IMR-90 (cell line): Measurements from ENCODE around the gene TRIM2. TPM values are rescaled to one million over a fixed set of nuclear protein-coding genes. Genes with fewer than 3 reads are reported as not detected.

Source experiments
- ATAC-seq: fragments of 200-7000 bp; cut with Tn5 transposase; 2 replicates; pipeline ENCODE4 v1.9.1; 2020; ENCODE audit warnings: low read depth, mild to moderate bottlenecking, moderate library complexity
- BruUV-seq: library from RNA; stranded (reverse); fragments of 400-500 nt; replicated peaks from 2 replicates; lab custom pipeline; 2021; lab: Mats Ljungman, UMichigan
- CTCF ChIA-PET: fragments of 300-600 bp; formaldehyde crosslinking; extraction: SDS; loops from one replicate; lab custom pipeline; 2021; ENCODE audit warnings: antibody characterized with exemption; lab: Yijun Ruan, JAX
- POLR2A ChIA-PET: fragments of 300-600 bp; sonication (Branson Sonifier 250); formaldehyde crosslinking; loops from one replicate; lab custom pipeline; 2022; ENCODE audit warnings: antibody characterized with exemption; ENCODE audit not compliant: unreplicated experiment; lab: Charles Lee
- DNase-seq: peaks from one replicate; pipeline ENCODE4 v3.0.0; 2013
- H2AFZ ChIP-seq: replicated peaks from 2 replicates; pipeline ENCODE3; 2013; ENCODE audit warnings: low read length, mild to moderate bottlenecking; ENCODE audit not compliant: poor library complexity
- H2AK5ac ChIP-seq: 2 replicates; pipeline ENCODE4 v1.6.1; 2013; ENCODE audit warnings: low read depth, low read length, inconsistent platforms
- H2AK9ac ChIP-seq: replicated peaks from 2 replicates; pipeline ENCODE3; 2013; ENCODE audit warnings: mild to moderate bottlenecking, low read depth, low read length, moderate library complexity; ENCODE audit not compliant: poor library complexity
- H2BK120ac ChIP-seq: 2 replicates; pipeline ENCODE4 v1.6.1; 2013; ENCODE audit warnings: low read depth, low read length, inconsistent platforms
- H2BK15ac ChIP-seq: 3 replicates; pipeline ENCODE4 v1.6.1; 2013; ENCODE audit warnings: low read depth, low read length, inconsistent platforms
- H2BK20ac ChIP-seq: 2 replicates; pipeline ENCODE4 v1.6.1; 2013; ENCODE audit warnings: low read depth, mild to moderate bottlenecking, inconsistent platforms, low read length, moderate library complexity
- H2BK5ac ChIP-seq: 2 replicates; pipeline ENCODE4 v1.6.1; 2013; ENCODE audit warnings: mild to moderate bottlenecking, low read depth, low read length, inconsistent platforms; ENCODE audit not compliant: poor library complexity, severe bottlenecking
- H3K14ac ChIP-seq: replicated peaks from 2 replicates; pipeline ENCODE4 v1.6.1; 2013; ENCODE audit warnings: low read depth, low read length, inconsistent platforms
- H3K18ac ChIP-seq: 2 replicates; pipeline ENCODE4 v1.6.1; 2013; ENCODE audit warnings: low read depth, low read length, control low read depth
- H3K23ac ChIP-seq: 2 replicates; pipeline ENCODE4 v1.6.1; 2013; ENCODE audit warnings: low read depth, low read length, inconsistent platforms
- H3K27ac ChIP-seq: 2 replicates; pipeline ENCODE4 v1.5.1; 2013; ENCODE audit warnings: mild to moderate bottlenecking, control low read depth, low read length; ENCODE audit not compliant: insufficient read depth
- H3K27me3 ChIP-seq: 2 replicates; pipeline ENCODE4 v1.6.1; 2013; ENCODE audit warnings: low read length; ENCODE audit not compliant: control insufficient read depth, insufficient read depth
- H3K36me3 ChIP-seq: 2 replicates; pipeline ENCODE4 v1.6.1; 2013; ENCODE audit warnings: low read length, mixed read lengths; ENCODE audit not compliant: control insufficient read depth, insufficient read depth
- H3K4ac ChIP-seq: 2 replicates; pipeline ENCODE4 v1.6.1; 2013; ENCODE audit warnings: low read depth, low read length, inconsistent platforms
- H3K4me1 ChIP-seq: 2 replicates; pipeline ENCODE4 v1.6.1; 2013; ENCODE audit warnings: low read length, mixed read lengths; ENCODE audit not compliant: control insufficient read depth, insufficient read depth
- H3K4me2 ChIP-seq: 2 replicates; pipeline ENCODE4 v1.6.1; 2013; ENCODE audit warnings: low read depth, mild to moderate bottlenecking, control low read depth, low read length, moderate library complexity
- H3K4me3 ChIP-seq: 2 replicates; pipeline ENCODE4 v1.5.1; 2013; ENCODE audit warnings: low read depth, mild to moderate bottlenecking, control low read depth, low read length, moderate library complexity; ENCODE audit not compliant: insufficient read depth
- H3K56ac ChIP-seq: 2 replicates; pipeline ENCODE4 v1.6.1; 2013; ENCODE audit warnings: low read length, inconsistent platforms; ENCODE audit not compliant: insufficient read depth; ENCODE audit errors: extremely low read depth
- H3K79me1 ChIP-seq, 2 experiments: 2 replicates each; pipeline ENCODE4 v1.6.1; 2013; ENCODE audit warnings: low read length in 2 of 2, inconsistent platforms in 1 of 2, low read depth in 1 of 2
- H3K9ac ChIP-seq: 2 replicates; pipeline ENCODE4 v1.6.1; 2013; ENCODE audit warnings: low read depth, low read length, control low read depth
- H3K9me1 ChIP-seq: 2 replicates; pipeline ENCODE4 v1.6.1; 2013; ENCODE audit warnings: low read length, inconsistent platforms; ENCODE audit not compliant: insufficient read depth
- H3K9me3 ChIP-seq: 2 replicates; pipeline ENCODE4 v1.6.1; 2013; ENCODE audit warnings: low read length; ENCODE audit not compliant: control insufficient read depth, insufficient read depth
- H4K20me1 ChIP-seq: 2 replicates; pipeline ENCODE4 v1.6.1; 2013; ENCODE audit warnings: low read length, inconsistent platforms; ENCODE audit not compliant: insufficient read depth
- H4K5ac ChIP-seq: 2 replicates; pipeline ENCODE4 v1.6.1; 2013; ENCODE audit warnings: mild to moderate bottlenecking, low read depth, low read length, control low read depth
- H4K8ac ChIP-seq, 2 experiments: 2 replicates each; pipeline ENCODE4 v1.6.1; 2013; ENCODE audit warnings: low read depth in 2 of 2, low read length in 2 of 2, control low read depth in 1 of 2, inconsistent platforms in 1 of 2
- H4K91ac ChIP-seq: 2 replicates; pipeline ENCODE4 v1.6.1; 2013; ENCODE audit warnings: low read depth, low read length, inconsistent platforms; ENCODE audit not compliant: insufficient read depth
- CHD1 ChIP-seq: IDR thresholded peaks from 2 replicates; pipeline ENCODE4 v1.6.1; 2012; ENCODE audit warnings: low read depth, low read length, improper control_type of control experiment
- MXI1 ChIP-seq: IDR thresholded peaks from 2 replicates; pipeline ENCODE4 v1.6.1; 2012; ENCODE audit warnings: low read depth, mild to moderate bottlenecking, low read length, moderate library complexity, borderline replicate concordance
- POLR2A ChIP-seq: IDR thresholded peaks from 2 replicates; pipeline ENCODE4 v1.6.1; 2012; ENCODE audit warnings: mild to moderate bottlenecking, low read depth, low read length
- RAD21 ChIP-seq: IDR thresholded peaks from 2 replicates; pipeline ENCODE4 v1.6.1; 2012; ENCODE audit warnings: low read length, improper control_type of control experiment
- RCOR1 ChIP-seq: IDR thresholded peaks from 2 replicates; pipeline ENCODE4 v1.6.1; 2012; ENCODE audit warnings: mild to moderate bottlenecking, low read length, improper control_type of control experiment; ENCODE audit not compliant: insufficient replicate concordance
- RFX5 ChIP-seq: IDR thresholded peaks from 2 replicates; pipeline ENCODE4 v1.8.0; 2012; ENCODE audit warnings: low read depth, mild to moderate bottlenecking, low read length, moderate library complexity
- SMC3 ChIP-seq: fragments of 150-350 bp; IDR thresholded peaks from 2 replicates; pipeline ENCODE4 v1.6.1; 2016; ENCODE audit warnings: low read depth, mild to moderate bottlenecking, antibody characterized with exemption, low read length, moderate library complexity
- WGBS, 2 experiments: methylation state at CpG; one replicate each; pipeline versions ENCODE4 v1.1.5 to v1.1.7; 2013; ENCODE audit warnings: missing lambda C conversion rate in 2 of 2; ENCODE audit not compliant: insufficient read length in 1 of 2; ENCODE audit errors: extremely low coverage in 2 of 2; 5-methylcytosine and 5-hydroxymethylcytosine counted together
- dilution Hi-C: fragments of 300-500 bp; cut with HindIII; formaldehyde crosslinking; loops from one replicate; pipeline ENCODE4 v1.14.3; 2018; ENCODE audit warnings: low sequenced_read_pairs; ENCODE audit not compliant: unreplicated experiment
- in situ Hi-C: fragments of 300-500 bp; cut with MboI; formaldehyde crosslinking; loops from 3 replicates; pipeline ENCODE4 v1.14.3; 2019; ENCODE audit warnings: low sequenced_read_pairs, inconsistent platforms, mixed read lengths
- intact Hi-C: fragments of 100-400 bp; cut with micrococcal nuclease; formaldehyde crosslinking; loops from 2 replicates; pipeline ENCODE4 v1.10.0; 2022
- microRNA-seq, 2 experiments: library from miRNA; stranded (forward) in 1 of 2; unstranded in 1 of 2; fragments of 10-50 nt in 1 of 2; fragments of <30 nt in 1 of 2; gene quantifications in 1 of 2; microRNA quantifications in 1 of 2; one replicate each; pipeline versions ENCODE3 to v1.1.0; 2013 to 2020; ENCODE audit not compliant: insufficient read depth in 1 of 2, insufficient read length in 1 of 2, unreplicated experiment in 1 of 2
- polyA plus RNA-seq, 3 experiments: library from polyadenylated mRNA; depleted of rRNA; stranded (reverse); fragments of >200 nt; gene quantifications; 2 replicates each; pipeline ENCODE4 v1.2.3, GENCODE V29; 2012; ENCODE audit warnings: low replicate concordance in 1 of 3
- small RNA-seq, 5 experiments: library from RNA; depleted of rRNA; stranded (forward); fragments of <200 nt; gene quantifications; one replicate each; pipeline ENCODE3, GENCODE V24; 2012
- total RNA-seq: library from RNA; depleted of rRNA; stranded (reverse); fragments of >200 nt; gene quantifications from 2 replicates; pipeline ENCODE4 v1.2.3, GENCODE V29; 2012; rRNA removed

TRIM2 gene
- total and polyA plus RNA-seq, 2 of the 4 experiments (the other 2 are of a cell fraction), result 16.0 to 64.2 TPM

GRCh38 chr4:153387981-153388380 is 183.7 kb downstream of the TRIM2 start:
- Histone ChIP-seq H3K9me1 (no peaks in the 10 kb centered on the region), H3K4me1 (no peaks in the 10 kb centered on the region), H3K18ac (no peak overlapping the region), H3K36me3 (no peaks in the 10 kb centered on the region), H4K91ac (no peak overlapping the region), H3K9me3 (no peaks in the 10 kb centered on the region), H2BK20ac (no peak overlapping the region), H2AK9ac (no peak overlapping the region), H3K27me3 (no peaks in the 10 kb centered on the region), H4K20me1 (no peaks in the 10 kb centered on the region), H3K14ac (no peak overlapping the region), H3K56ac (no peak overlapping the region), H2AFZ (no peak overlapping the region), H2BK15ac (no peak overlapping the region), H2BK120ac (no peak overlapping the region), H4K8ac (no peak overlapping the region), H3K79me1 (no peaks in the 10 kb centered on the region; a peak in 1 of 4 replicates), H3K9ac (no peak overlapping the region), H3K4me3 (no peak overlapping the region), H3K4me2 (no peak overlapping the region), H3K4ac (no peak overlapping the region), H2BK5ac (no peak overlapping the region), H3K23ac (no peak overlapping the region), H2AK5ac (no peak overlapping the region), H4K5ac (no peak overlapping the region), H3K27ac (no peak overlapping the region)
- CTCF ChIA-PET, result no interaction called here
- in situ Hi-C loops, result no loop called here
- DNase-seq, result no peak
- POLR2A ChIA-PET, result no interaction called here
- TF ChIP-seq SMC3, result no peak
- TF ChIP-seq RFX5, result no peak
- TF ChIP-seq CHD1, result no peak
- no peak for TF ChIP-seq RCOR1
- TF ChIP-seq RAD21, result no peak
- no peak for TF ChIP-seq MXI1
- TF ChIP-seq POLR2A, result no peak
- intact Hi-C loops, result no loop called here
- no TSS peak for BruUV-seq
- no peak for ATAC-seq
- dilution Hi-C loops, result no loop called here
- no CpG with 5 or more reads among the region's 4 CpGs for WGBS, 2 experiments

Small RNAs within 50 kb of the gene (microRNA-seq; reads per million reads assigned to microRNA genes)
- gene RF00019 (ENCODE audit: insufficient read depth, insufficient read length) (not detected), gene RN7SL419P (ENCODE audit: insufficient read depth, insufficient read length) (not detected), gene RNU6-1196P (ENCODE audit: insufficient read depth, insufficient read length) (not detected)

Small RNAs within 50 kb of the gene (small RNA-seq; reads per million reads assigned to genes)
- gene RF00019 (0 reads per million in 5 experiments), gene RN7SL419P (0 reads per million in 5 experiments), gene RNU6-1196P (0 to 0.04 (median 0) reads per million in 5 experiments)

Other genes starting within 250 kb of the TRIM2 start
- gene MND1, start 140.2 kb downstream of the TRIM2 start, total RNA-seq, result 0.36 and 3.3 TPM in 2 replicates
- 2.3 and 3.5 TPM in 2 replicates for gene MND1, start 140.2 kb downstream of the TRIM2 start, polyA plus RNA-seq (2012; rRNA removed)